PC-3 (cell line): ENCODE results near the gene SLC38A8. TPM values are rescaled to one million over a fixed set of nuclear protein-coding genes. Genes with fewer than 3 reads are reported as not detected.

Source experiments
- ATAC-seq: fragments of 200-7000 bp; cut with Tn5 transposase; 2 replicates; pipeline ENCODE4 v1.9.1; 2020; ENCODE audit warnings: mild to moderate bottlenecking, moderate library complexity
- BruUV-seq: library from RNA; stranded (reverse); fragments of 400-500 nt; replicated peaks from 2 replicates; lab custom pipeline; 2021; lab: Mats Ljungman, UMichigan
- CTCF ChIA-PET: fragments of 300-600 bp; sonication (Branson Sonifier 250); formaldehyde crosslinking; loops from one replicate; lab custom pipeline; 2022; ENCODE audit warnings: antibody characterized with exemption; lab: Charles Lee
- POLR2A ChIA-PET: fragments of 300-600 bp; sonication (Branson Sonifier 250); formaldehyde crosslinking; loops from one replicate; lab custom pipeline; 2022; ENCODE audit warnings: antibody characterized with exemption; ENCODE audit not compliant: unreplicated experiment; lab: Charles Lee
- DNase-seq: peaks from one replicate; pipeline ENCODE4 v3.0.0-alpha.2; 2015
- H2AFZ ChIP-seq: fragments of 300-600 bp; sonication (generic); 2 replicates; pipeline ENCODE4 v1.6.0; 2016; ENCODE audit warnings: antibody characterized with exemption, low read length
- H3F3A ChIP-seq: fragments of 300-600 bp; sonication (generic); one replicate; pipeline ENCODE4 v1.6.0; 2017; ENCODE audit warnings: antibody characterized with exemption, low read length, control low read depth, mild to moderate bottlenecking; ENCODE audit not compliant: unreplicated experiment
- H3K27ac ChIP-seq: fragments of 300-600 bp; sonication (generic); 2 replicates; pipeline ENCODE4 v1.5.1; 2016; ENCODE audit warnings: mild to moderate bottlenecking, low read length
- H3K27me3 ChIP-seq: fragments of 300-600 bp; sonication (generic); 2 replicates; pipeline ENCODE4 v1.6.1; 2016; ENCODE audit warnings: low read length, mixed read lengths
- H3K36me3 ChIP-seq: fragments of 300-600 bp; sonication (generic); 2 replicates; pipeline ENCODE4 v1.6.1; 2016; ENCODE audit warnings: low read depth, mixed run types, low read length, mixed read lengths
- H3K4me1 ChIP-seq: fragments of 300-600 bp; sonication (generic); 2 replicates; pipeline ENCODE4 v1.5.1; 2016; ENCODE audit warnings: low read length; ENCODE audit not compliant: insufficient read depth
- H3K4me2 ChIP-seq: fragments of 300-600 bp; sonication (generic); 2 replicates; pipeline ENCODE4 v1.6.0; 2016; ENCODE audit warnings: low read length
- H3K4me3 ChIP-seq: fragments of 300-600 bp; sonication (generic); 2 replicates; pipeline ENCODE4 v1.5.1; 2016; ENCODE audit warnings: mild to moderate bottlenecking, low read length, mixed read lengths
- H3K79me2 ChIP-seq: fragments of 300-600 bp; sonication (generic); 2 replicates; pipeline ENCODE4 v1.6.1; 2017; ENCODE audit warnings: low read length, mixed read lengths
- H3K9ac ChIP-seq: fragments of 300-600 bp; sonication (generic); 2 replicates; pipeline ENCODE4 v1.6.0; 2016; ENCODE audit warnings: mild to moderate bottlenecking, low read length
- H3K9me2 ChIP-seq: fragments of 300-600 bp; sonication (generic); replicated peaks from 2 replicates; pipeline ENCODE4 v1.6.1; 2016; ENCODE audit warnings: mixed run types, low read length, mixed read lengths
- H3K9me3 ChIP-seq: fragments of 300-600 bp; sonication (generic); 2 replicates; pipeline ENCODE4 v1.6.1; 2016; ENCODE audit warnings: low read length, mixed read lengths
- H4K20me1 ChIP-seq: fragments of 300-600 bp; sonication (generic); 2 replicates; pipeline ENCODE4 v1.6.1; 2016; ENCODE audit warnings: low read length, mixed read lengths
- CTCF ChIP-seq: fragments of 300-600 bp; sonication (generic); conservative IDR thresholded peaks from 2 replicates; pipeline ENCODE4 v1.5.1; 2017; ENCODE audit warnings: antibody characterized with exemption, low read depth, mild to moderate bottlenecking, low read length
- EZH2 ChIP-seq: fragments of 300-600 bp; sonication (generic); IDR thresholded peaks from one replicate; pipeline ENCODE4 v1.6.1; 2017; ENCODE audit warnings: antibody characterized with exemption, mild to moderate bottlenecking, low read length; ENCODE audit not compliant: unreplicated experiment
- EZH2phosphoT487 ChIP-seq: fragments of 300-600 bp; sonication (generic); IDR thresholded peaks from 2 replicates; pipeline ENCODE4 v1.6.1; 2018; ENCODE audit warnings: mild to moderate bottlenecking, antibody characterized with exemption, low read length, borderline replicate concordance
- intact Hi-C: fragments of 100-400 bp; cut with micrococcal nuclease; formaldehyde crosslinking; loops from 2 replicates; pipeline ENCODE4 v1.9.0; 2023
- total RNA-seq: library from RNA; depleted of rRNA; stranded (reverse); fragments of >200 nt; gene quantifications from 2 replicates; pipeline ENCODE4 v1.2.3, GENCODE V29; 2014

Gene SLC38A8
- total RNA-seq, 1 experiment from 2014 or later = not detected

- POLR2A ChIA-PET = no interaction called here
- no peak overlapping the region for H3K9ac ChIP-seq
- ATAC-seq (no peak), DNase-seq (no peak)
- CTCF ChIA-PET = no interaction called here
- no peak overlapping the region for H3K4me3 ChIP-seq
- H3K27me3 ChIP-seq = peaks cover 2% of the 10 kb centered on the region; the same call in 1 of the 2 replicates
- intact Hi-C loops = no loop called here
- no peaks in the 10 kb centered on the region for H3F3A ChIP-seq
- no peak overlapping the region for H2AFZ ChIP-seq
- no peaks in the 10 kb centered on the region for H4K20me1 ChIP-seq
- H3K4me1 ChIP-seq = no peaks in the 10 kb centered on the region
- H3K27ac ChIP-seq = no peak overlapping the region
- TF ChIP-seq CTCF (no peak), EZH2phosphoT487 (no peak), EZH2 (no peak)
- no peak overlapping the region for H3K4me2 ChIP-seq
- no TSS peak for BruUV-seq
- no peaks in the 10 kb centered on the region for H3K9me3 ChIP-seq
- no peaks in the 10 kb centered on the region for H3K9me2 ChIP-seq
- H3K79me2 ChIP-seq = no peaks in the 10 kb centered on the region
- H3K36me3 ChIP-seq = no peaks in the 10 kb centered on the region
Observed at GRCh38 chr16:83981799-83982198, 60.8 kb downstream of the SLC38A8 start.

- Histone ChIP-seq H4K20me1 (no peaks in the 10 kb centered on the region), H3K9me2 (no peaks in the 10 kb centered on the region), H3K4me1 (no peaks in the 10 kb centered on the region), H3K4me3 (no peak overlapping the region), H3K36me3 (no peaks in the 10 kb centered on the region), H3K4me2 (no peak overlapping the region), H3K27me3 (no peaks in the 10 kb centered on the region), H3F3A (no peaks in the 10 kb centered on the region), H2AFZ (no peak overlapping the region), H3K27ac (no peak overlapping the region), H3K9ac (no peak overlapping the region), H3K9me3 (no peaks in the 10 kb centered on the region), H3K79me2 (no peaks in the 10 kb centered on the region)
- ChIA-PET POLR2A (no interaction called here), CTCF (no interaction called here)
- no peak for DNase-seq
- TF ChIP-seq EZH2 (no peak), EZH2phosphoT487 (no peak), CTCF (no peak)
- BruUV-seq = no TSS peak
- intact Hi-C loops = no loop called here
- ATAC-seq = no peak
Observed at GRCh38 chr16:83980794-83981193, 61.8 kb downstream of the SLC38A8 start.

- no peak overlapping the region for H3K27ac ChIP-seq
- H3K4me2 ChIP-seq = no peak overlapping the region
- H3K9me3 ChIP-seq = no peaks in the 10 kb centered on the region
- H3K27me3 ChIP-seq = no peaks in the 10 kb centered on the region
- H3F3A ChIP-seq = no peaks in the 10 kb centered on the region
- H4K20me1 ChIP-seq = no peaks in the 10 kb centered on the region
- H3K4me1 ChIP-seq = no peaks in the 10 kb centered on the region
- no peak for TF ChIP-seq CTCF
- intact Hi-C loops = no loop called here
- no peak overlapping the region for H3K4me3 ChIP-seq
- BruUV-seq = no TSS peak
- ATAC-seq (no peak), DNase-seq (no peak)
- no peak overlapping the region for H2AFZ ChIP-seq
- H3K79me2 ChIP-seq = no peaks in the 10 kb centered on the region
- H3K9ac ChIP-seq = no peak overlapping the region
- ChIA-PET CTCF (no interaction called here), POLR2A (no interaction called here)
- H3K36me3 ChIP-seq = no peaks in the 10 kb centered on the region
- no peaks in the 10 kb centered on the region for H3K9me2 ChIP-seq
Observed at GRCh38 chr16:83979441-83979840, 63.2 kb downstream of the SLC38A8 start.
